ENCODE data around the gene ARFGEF3.

GRCh38 chr6:138211601-138212000 is 49.9 kb downstream of the ARFGEF3 start:
- TF ChIP-seq POLR2AphosphoS5 (IDR thresholded peaks at IDR 0.05; ENCODE audit: low read depth, low read length), result no peak
- TF ChIP-seq FOXP2 (optimal IDR thresholded peaks at IDR 0.05; ENCODE audit: borderline replicate concordance, extremely low read depth, extremely low read length, insufficient read depth), result no peak
- TF ChIP-seq SIN3A (IDR thresholded peaks at IDR 0.05; ENCODE audit: borderline replicate concordance, insufficient read depth, low read length), result no peak
